ENCODE data around the gene C1orf159.

- TF ChIP-seq CTCF (IDR thresholded peaks at IDR 0.05; ENCODE audit: borderline replicate concordance, extremely low read depth, low read length, poor library complexity, severe bottlenecking) (no peak), EZH2 (IDR thresholded peaks at IDR 0.05; ENCODE audit: borderline replicate concordance, low read depth, low read length, severe bottlenecking) (no peak)
Observed at GRCh38 chr1:1164361-1164700, 48.4 kb upstream of the C1orf159 start.

Measured in DND-41 (cell line).